Measurements from ENCODE around the gene ZYG11A. TPM values are rescaled to one million over a fixed set of nuclear protein-coding genes. Genes with fewer than 3 reads are reported as not detected.
A peak's percentile ranks its signal among the peaks of the same experiment; 100 is the strongest.

The ZYG11A gene
- total and polyA plus RNA-seq, 2 donors (not counting 1 experiment from before 2014, with no cell fraction given), result 0.28 to 0.50 TPM

GRCh38 chr1:52915855-52916220 is 73.3 kb downstream of the ZYG11A start:
- Histone ChIP-seq H3K4me2 (ENCODE audit: extremely low read depth, insufficient read depth, low read length) (no peak overlapping the region), H3K9me3 (ENCODE audit: control insufficient read depth, insufficient read depth, low read depth, low read length) (no peaks in the 10 kb centered on the region), H3K27ac (ENCODE audit: insufficient read depth, low read length) (no peak overlapping the region), H3K4me1 (ENCODE audit: control insufficient read depth, extremely low read depth, insufficient read depth, low read length) (no peaks in the 10 kb centered on the region), H3K79me2 (ENCODE audit: control insufficient read depth, insufficient read depth, low read length) (no peaks in the 10 kb centered on the region), H3K4me3 (replicated peaks in 1 of 4; ENCODE audit: control extremely low read depth in 1 of 4, insufficient read depth in 1 of 4, low read depth in 3 of 4, low read length in 4 of 4) (no peak overlapping the region), H3K9ac (ENCODE audit: insufficient read depth, low read length) (no peak overlapping the region), H3K36me3 (ENCODE audit: control insufficient read depth, insufficient read depth, low read length) (no peaks in the 10 kb centered on the region), H3K27me3 (ENCODE audit: control insufficient read depth, insufficient read depth, low read length) (no peaks in the 10 kb centered on the region), H4K20me1 (ENCODE audit: control insufficient read depth, extremely low read depth, insufficient read depth, low read length) (no peaks in the 10 kb centered on the region), H2AFZ (ENCODE audit: low read length) (no peak overlapping the region)
- no peak for DNase-seq (ENCODE audit: low read depth in 2 of 2)
- no peak for TF ChIP-seq CTCF (conservative IDR thresholded peaks at IDR 0.05 in 1 of 2, IDR thresholded peaks at IDR 0.05 in 1 of 2; ENCODE audit: low read depth in 1 of 2, low read length in 2 of 2)
- no peak for TF ChIP-seq EZH2 (IDR thresholded peaks at IDR 0.05; ENCODE audit: low read length, missing control alignments)

- Histone ChIP-seq H4K20me1 (ENCODE audit: control insufficient read depth, extremely low read depth, insufficient read depth, low read length) (no peaks in the 10 kb centered on the region), H3K27ac (ENCODE audit: insufficient read depth, low read length) (no peak overlapping the region), H3K36me3 (ENCODE audit: control insufficient read depth, insufficient read depth, low read length) (no peaks in the 10 kb centered on the region), H3K4me3 (replicated peaks in 1 of 4; ENCODE audit: control extremely low read depth in 1 of 4, insufficient read depth in 1 of 4, low read depth in 3 of 4, low read length in 4 of 4) (no peak overlapping the region), H3K27me3 (ENCODE audit: control insufficient read depth, insufficient read depth, low read length) (no peaks in the 10 kb centered on the region), H3K9me3 (ENCODE audit: control insufficient read depth, insufficient read depth, low read depth, low read length) (no peaks in the 10 kb centered on the region), H3K4me1 (ENCODE audit: control insufficient read depth, extremely low read depth, insufficient read depth, low read length) (no peaks in the 10 kb centered on the region), H2AFZ (ENCODE audit: low read length) (no peak overlapping the region), H3K79me2 (ENCODE audit: control insufficient read depth, insufficient read depth, low read length) (no peaks in the 10 kb centered on the region), H3K4me2 (ENCODE audit: extremely low read depth, insufficient read depth, low read length) (no peak overlapping the region), H3K9ac (ENCODE audit: insufficient read depth, low read length) (no peak overlapping the region)
- no peak for TF ChIP-seq CTCF (conservative IDR thresholded peaks at IDR 0.05 in 1 of 2, IDR thresholded peaks at IDR 0.05 in 1 of 2; ENCODE audit: low read depth in 1 of 2, low read length in 2 of 2)
- no peak for DNase-seq (ENCODE audit: low read depth in 2 of 2)
Observed at GRCh38 chr1:52916241-52916975, 73.8 kb downstream of the ZYG11A start.

- H4K20me1 ChIP-seq (ENCODE audit: control insufficient read depth, extremely low read depth, insufficient read depth, low read length), result no peaks in the 10 kb centered on the region
- DNase-seq (ENCODE audit: low read depth in 2 of 2), result peak in 1 of 2 donors; percentile 62
- H3K27ac ChIP-seq (ENCODE audit: insufficient read depth, low read length), result no peak overlapping the region
- H3K27me3 ChIP-seq (ENCODE audit: control insufficient read depth, insufficient read depth, low read length), result no peaks in the 10 kb centered on the region
- H3K4me2 ChIP-seq (ENCODE audit: extremely low read depth, insufficient read depth, low read length), result no peak overlapping the region
- no peak overlapping the region for H3K9ac ChIP-seq (ENCODE audit: insufficient read depth, low read length)
- no peaks in the 10 kb centered on the region for H3K79me2 ChIP-seq (ENCODE audit: control insufficient read depth, insufficient read depth, low read length)
- H2AFZ ChIP-seq (ENCODE audit: low read length), result no peak overlapping the region
- H3K9me3 ChIP-seq (ENCODE audit: control insufficient read depth, insufficient read depth, low read depth, low read length), result no peaks in the 10 kb centered on the region
- TF ChIP-seq CTCF (conservative IDR thresholded peaks at IDR 0.05 in 1 of 2, IDR thresholded peaks at IDR 0.05 in 1 of 2; ENCODE audit: low read depth in 1 of 2, low read length in 2 of 2) (no peak), EZH2 (IDR thresholded peaks at IDR 0.05; ENCODE audit: low read length, missing control alignments) (no peak)
- H3K36me3 ChIP-seq (ENCODE audit: control insufficient read depth, insufficient read depth, low read length), result no peaks in the 10 kb centered on the region
- no peaks in the 10 kb centered on the region for H3K4me1 ChIP-seq (ENCODE audit: control insufficient read depth, extremely low read depth, insufficient read depth, low read length)
- H3K4me3 ChIP-seq (replicated peaks in 1 of 4; ENCODE audit: control extremely low read depth in 1 of 4, insufficient read depth in 1 of 4, low read depth in 3 of 4, low read length in 4 of 4), result no peak overlapping the region
Observed at GRCh38 chr1:52917156-52917555, 74.6 kb downstream of the ZYG11A start.
